ENCODE results near the gene SPC24. TPM values are rescaled to one million over a fixed set of nuclear protein-coding genes. Genes with fewer than 3 reads are reported as not detected.

The SPC24 gene
- total RNA-seq, 1 experiment from 2014 or later, result 44.8 TPM

- no peak overlapping the region for H3K27ac Mint-ChIP-seq (ENCODE audit: unreplicated experiment)
- TF ChIP-seq, protein P1, sequence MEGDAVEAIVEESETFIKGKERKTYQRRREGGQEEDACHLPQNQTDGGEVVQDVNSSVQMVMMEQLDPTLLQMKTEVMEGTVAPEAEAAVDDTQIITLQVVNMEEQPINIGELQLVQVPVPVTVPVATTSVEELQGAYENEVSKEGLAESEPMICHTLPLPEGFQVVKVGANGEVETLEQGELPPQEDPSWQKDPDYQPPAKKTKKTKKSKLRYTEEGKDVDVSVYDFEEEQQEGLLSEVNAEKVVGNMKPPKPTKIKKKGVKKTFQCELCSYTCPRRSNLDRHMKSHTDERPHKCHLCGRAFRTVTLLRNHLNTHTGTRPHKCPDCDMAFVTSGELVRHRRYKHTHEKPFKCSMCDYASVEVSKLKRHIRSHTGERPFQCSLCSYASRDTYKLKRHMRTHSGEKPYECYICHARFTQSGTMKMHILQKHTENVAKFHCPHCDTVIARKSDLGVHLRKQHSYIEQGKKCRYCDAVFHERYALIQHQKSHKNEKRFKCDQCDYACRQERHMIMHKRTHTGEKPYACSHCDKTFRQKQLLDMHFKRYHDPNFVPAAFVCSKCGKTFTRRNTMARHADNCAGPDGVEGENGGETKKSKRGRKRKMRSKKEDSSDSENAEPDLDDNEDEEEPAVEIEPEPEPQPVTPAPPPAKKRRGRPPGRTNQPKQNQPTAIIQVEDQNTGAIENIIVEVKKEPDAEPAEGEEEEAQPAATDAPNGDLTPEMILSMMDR (IDR thresholded peaks at IDR 0.05; ENCODE audit: insufficient read depth in 1 of 2, low read depth in 1 of 2, low read length in 1 of 2, severe bottlenecking in 1 of 2, unreplicated experiment in 1 of 2), result no peak
- no peak overlapping the region for H3K4me3 Mint-ChIP-seq (ENCODE audit: unreplicated experiment)
- no TSS peak for BruUV-seq (replicated peaks)
- Histone ChIP-seq H3K36me3 (ENCODE audit: control insufficient read depth, insufficient read depth, low read length) (peaks cover 11% of the 10 kb centered on the region), H3K4me1 (no peaks in the 10 kb centered on the region), H3K9me3 (no peaks in the 10 kb centered on the region), H3K27me3 (replicated peaks; ENCODE audit: control insufficient read depth, insufficient read depth, low read length) (no peaks in the 10 kb centered on the region), H3K4me3 (ENCODE audit: low read depth, low read length) (no peak overlapping the region)
- ChIA-PET POLR2A (no interaction called here), CTCF (no interaction called here)
- H3K36me3 Mint-ChIP-seq (ENCODE audit: insufficient read depth, unreplicated experiment), result peaks cover 100% of the 10 kb centered on the region
- no peaks in the 10 kb centered on the region for H3K27me3 Mint-ChIP-seq (ENCODE audit: insufficient read depth, unreplicated experiment)
- intact Hi-C loops (cut with micrococcal nuclease; ENCODE audit: unreplicated experiment), result no loop called here
- H3K9me3 Mint-ChIP-seq (ENCODE audit: unreplicated experiment), result no peaks in the 10 kb centered on the region
- H3K4me1 Mint-ChIP-seq (ENCODE audit: low read depth, unreplicated experiment), result no peaks in the 10 kb centered on the region
- DNase-seq, result no peak
These were observed 39.1 kb downstream of the SPC24 start for GRCh38 chr19:11116507-11116906.

GRCh38 chr19:11115895-11116446 lies 39.6 kb downstream of the SPC24 start:
- Histone ChIP-seq H3K36me3 (ENCODE audit: control insufficient read depth, insufficient read depth, low read length) (peaks cover 14% of the 10 kb centered on the region), H3K4me1 (no peaks in the 10 kb centered on the region), H3K27me3 (replicated peaks; ENCODE audit: control insufficient read depth, insufficient read depth, low read length) (no peaks in the 10 kb centered on the region), H3K9me3 (no peaks in the 10 kb centered on the region), H3K4me3 (ENCODE audit: low read depth, low read length) (no peak overlapping the region)
- no peaks in the 10 kb centered on the region for H3K27me3 Mint-ChIP-seq (ENCODE audit: insufficient read depth, unreplicated experiment)
- TF ChIP-seq, protein P1 (IDR thresholded peaks at IDR 0.05; ENCODE audit: insufficient read depth in 1 of 2, low read depth in 1 of 2, low read length in 1 of 2, severe bottlenecking in 1 of 2, unreplicated experiment in 1 of 2), result no peak
- intact Hi-C loops (cut with micrococcal nuclease; ENCODE audit: unreplicated experiment), result no loop called here
- ChIA-PET CTCF (no interaction called here), POLR2A (no interaction called here)
- H3K4me3 Mint-ChIP-seq (ENCODE audit: unreplicated experiment), result no peak overlapping the region
- H3K9me3 Mint-ChIP-seq (ENCODE audit: unreplicated experiment), result no peaks in the 10 kb centered on the region
- no peak for DNase-seq
- BruUV-seq (replicated peaks), result no TSS peak
- H3K4me1 Mint-ChIP-seq (ENCODE audit: low read depth, unreplicated experiment), result no peaks in the 10 kb centered on the region
- H3K27ac Mint-ChIP-seq (ENCODE audit: unreplicated experiment), result no peak overlapping the region
- H3K36me3 Mint-ChIP-seq (ENCODE audit: insufficient read depth, unreplicated experiment), result peaks cover 100% of the 10 kb centered on the region

DNA sequence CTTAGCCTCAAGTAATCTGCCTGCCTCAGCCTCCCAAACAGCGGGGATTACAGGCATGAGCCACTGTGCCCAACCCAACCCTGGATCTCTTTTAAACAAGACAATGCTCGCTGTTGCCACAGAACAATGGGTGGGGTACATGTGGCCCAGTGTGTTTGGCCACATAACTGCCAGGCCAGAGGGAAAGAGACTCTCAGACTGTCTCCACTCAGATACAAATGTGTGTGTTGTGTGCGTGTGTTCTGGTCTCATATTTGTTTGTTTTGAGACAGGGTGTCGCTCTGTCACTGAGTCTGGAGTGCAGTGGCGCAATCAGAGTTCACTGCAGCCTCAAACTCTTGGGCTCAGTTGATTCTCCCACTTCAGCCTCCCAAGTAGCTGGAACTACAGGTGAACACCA lies 40.5 kb downstream of the SPC24 start:
- CTCF ChIA-PET, result no interaction called here
- intact Hi-C loops (cut with micrococcal nuclease; ENCODE audit: unreplicated experiment), result no loop called here
- no peak overlapping the region for H3K4me3 ChIP-seq (ENCODE audit: low read depth, low read length)
- Mint-ChIP-seq H3K36me3 (ENCODE audit: insufficient read depth, unreplicated experiment) (peaks cover 100% of the 10 kb centered on the region), H3K9me3 (ENCODE audit: unreplicated experiment) (no peaks in the 10 kb centered on the region), H3K4me1 (ENCODE audit: low read depth, unreplicated experiment) (no peaks in the 10 kb centered on the region), H3K4me3 (ENCODE audit: unreplicated experiment) (no peak overlapping the region), H3K27ac (ENCODE audit: unreplicated experiment) (no peak overlapping the region), H3K27me3 (ENCODE audit: insufficient read depth, unreplicated experiment) (no peaks in the 10 kb centered on the region)
- DNase-seq, result no peak
- H3K4me1 ChIP-seq, result no peaks in the 10 kb centered on the region
- no peaks in the 10 kb centered on the region for H3K9me3 ChIP-seq
- TF ChIP-seq, protein P1 (IDR thresholded peaks at IDR 0.05; ENCODE audit: insufficient read depth in 1 of 2, low read depth in 1 of 2, low read length in 1 of 2, severe bottlenecking in 1 of 2, unreplicated experiment in 1 of 2), result no peak
- POLR2A ChIA-PET, result no interaction called here
- no peaks in the 10 kb centered on the region for H3K27me3 ChIP-seq (replicated peaks; ENCODE audit: control insufficient read depth, insufficient read depth, low read length)
- H3K36me3 ChIP-seq (ENCODE audit: control insufficient read depth, insufficient read depth, low read length), result peaks cover 14% of the 10 kb centered on the region
- no TSS peak for BruUV-seq (replicated peaks)
